GM18858 (cell line): ENCODE measurements around the gene DRD3.

Source experiments
- ATAC-seq: cut with Tn5 transposase; IDR thresholded peaks from one replicate; pipeline ENCODE4 v1.9.1; 2021; ENCODE audit not compliant: unreplicated experiment

The DRD3 gene

GRCh38 chr3:114122027-114122709, 56.7 kb downstream of the DRD3 start:
- ATAC-seq: no peak

GRCh38 chr3:114120211-114120610, 58.6 kb downstream of the DRD3 start:
- no peak for ATAC-seq

- ATAC-seq: no peak
Observed at GRCh38 chr3:114119776-114120175, 59.1 kb downstream of the DRD3 start.

- ATAC-seq: no peak
Observed at GRCh38 chr3:114115143-114115542, 63.7 kb downstream of the DRD3 start.

GRCh38 chr3:114114719-114115118, 64.1 kb downstream of the DRD3 start:
- no peak for ATAC-seq

GRCh38 chr3:114112696-114113095, 66.2 kb downstream of the DRD3 start:
- ATAC-seq: no peak

- ATAC-seq: no peak
Observed at GRCh38 chr3:114111060-114111770, 67.6 kb downstream of the DRD3 start.

GRCh38 chr3:114110439-114110838, 68.4 kb downstream of the DRD3 start:
- ATAC-seq: no peak

- no peak for ATAC-seq
Observed at GRCh38 chr3:114108137-114108536, 70.7 kb downstream of the DRD3 start.

GRCh38 chr3:114104414-114104813, 74.4 kb downstream of the DRD3 start:
- no peak for ATAC-seq

GRCh38 chr3:114103858-114104257, 75.0 kb downstream of the DRD3 start:
- no peak for ATAC-seq

- ATAC-seq: no peak
Observed at GRCh38 chr3:114103181-114103580, 75.7 kb downstream of the DRD3 start.

- ATAC-seq: no peak
Observed at GRCh38 chr3:114101101-114101500, 77.8 kb downstream of the DRD3 start.

- no peak for ATAC-seq
Observed at GRCh38 chr3:114095796-114096195, 83.1 kb downstream of the DRD3 start.

GRCh38 chr3:114093596-114093995, 85.3 kb downstream of the DRD3 start:
- no peak for ATAC-seq

GRCh38 chr3:114093016-114093380, 85.9 kb downstream of the DRD3 start:
- ATAC-seq: no peak

- no peak for ATAC-seq
Observed at GRCh38 chr3:114092151-114093015, 86.5 kb downstream of the DRD3 start.

GRCh38 chr3:114089675-114090074, 89.2 kb downstream of the DRD3 start:
- no peak for ATAC-seq

- no peak for ATAC-seq
Observed at GRCh38 chr3:114086356-114086755, 92.5 kb downstream of the DRD3 start.

- ATAC-seq: no peak
Observed at GRCh38 chr3:114083112-114083511, 95.7 kb downstream of the DRD3 start.

- ATAC-seq: no peak
Observed at GRCh38 chr3:114081037-114081436, 97.8 kb downstream of the DRD3 start.

GRCh38 chr3:114080201-114080600, 98.7 kb downstream of the DRD3 start:
- no peak for ATAC-seq
